NCI-H187 treated with DMSO at 0.1 percent for 48 hours (cell line): ENCODE measurements around the gene COG5.
"Not testable (repeated sequence)": the region's sequence is repeated elsewhere in the genome, so short reads cannot be mapped to it uniquely, and the experiment has no call there.

Source experiments
- DNase-seq: peaks from one replicate; lab custom pipeline; 2025; lab: John Stamatoyannopoulos, UW

Gene COG5

DNA sequence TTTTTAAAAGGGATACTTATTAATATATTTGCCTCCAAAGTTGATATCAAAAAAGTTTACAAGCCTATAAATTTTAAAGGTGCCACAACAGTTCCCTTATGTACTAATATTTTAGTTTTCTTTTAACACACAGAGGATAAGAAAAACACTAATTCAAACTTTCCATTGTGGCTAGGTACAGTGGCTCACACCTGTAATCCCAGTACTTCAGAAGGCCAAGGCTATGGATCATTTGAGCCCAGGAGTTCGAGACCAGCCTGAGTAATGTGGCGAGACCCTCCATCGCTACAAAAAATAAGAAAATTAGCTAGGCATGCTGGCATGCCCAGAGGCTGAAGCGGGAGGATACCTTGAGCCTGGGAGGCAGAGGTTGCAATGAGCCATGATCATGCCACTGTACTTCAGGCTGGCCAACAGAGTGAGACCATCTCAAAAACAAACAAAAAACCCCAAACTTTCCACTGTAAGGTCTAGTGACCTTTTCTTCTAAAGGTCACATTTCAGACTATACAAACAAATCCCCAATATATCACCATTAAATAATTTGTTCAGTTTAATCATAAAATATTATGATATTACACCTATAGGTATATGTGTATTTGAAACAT, 287.4 kb downstream of the COG5 start:
- DNase-seq = no peak

DNA sequence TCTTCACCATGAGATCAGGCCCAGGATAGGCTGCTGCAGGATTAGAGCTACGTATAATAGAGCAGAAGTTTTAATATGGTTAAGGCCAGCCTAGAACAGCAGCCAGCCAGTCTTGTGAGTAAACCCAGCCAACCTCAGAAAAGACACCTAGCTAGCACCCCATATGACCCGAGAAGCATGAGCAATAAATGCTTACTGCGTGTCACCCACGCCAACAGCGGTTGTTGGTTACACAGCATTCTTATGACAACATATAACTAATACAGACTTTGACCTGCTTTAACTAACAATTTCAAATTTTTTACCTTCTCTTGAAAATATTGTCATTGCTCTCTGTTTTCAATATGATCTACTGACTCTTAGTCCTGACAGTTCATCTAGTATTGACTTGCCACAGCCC, 289.2 kb downstream of the COG5 start:
- DNase-seq = no peak

- no peak for DNase-seq
Observed at GRCh38 chr7:107269790-107270189, 293.9 kb downstream of the COG5 start.

DNA sequence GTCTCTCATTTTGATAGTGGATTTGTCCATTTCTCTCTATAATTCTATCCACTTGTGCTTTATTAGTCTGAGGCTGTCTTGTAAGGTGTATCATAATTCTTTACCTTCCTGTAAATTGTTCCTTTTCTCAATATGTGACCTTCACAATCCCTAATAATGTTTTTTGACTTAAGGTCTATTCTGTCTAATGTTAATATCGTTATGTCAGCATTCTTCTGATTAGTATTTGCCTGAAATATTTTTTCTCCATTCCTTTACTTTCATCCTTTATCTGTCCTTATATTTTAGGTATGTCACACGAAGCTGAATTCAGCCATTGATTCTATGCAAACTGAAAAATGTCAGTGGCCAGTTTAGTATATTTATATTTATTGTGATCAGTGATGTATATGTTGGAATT, 295.1 kb downstream of the COG5 start:
- no peak for DNase-seq

GRCh38 chr7:107267138-107267537, 296.6 kb downstream of the COG5 start:
- no peak for DNase-seq

GRCh38 chr7:107264723-107265122, 299.0 kb downstream of the COG5 start:
- no peak for DNase-seq

GRCh38 chr7:107262857-107263256, 300.9 kb downstream of the COG5 start:
- DNase-seq = no peak

GRCh38 chr7:107258737-107259136, 305.0 kb downstream of the COG5 start:
- DNase-seq = no peak

DNA sequence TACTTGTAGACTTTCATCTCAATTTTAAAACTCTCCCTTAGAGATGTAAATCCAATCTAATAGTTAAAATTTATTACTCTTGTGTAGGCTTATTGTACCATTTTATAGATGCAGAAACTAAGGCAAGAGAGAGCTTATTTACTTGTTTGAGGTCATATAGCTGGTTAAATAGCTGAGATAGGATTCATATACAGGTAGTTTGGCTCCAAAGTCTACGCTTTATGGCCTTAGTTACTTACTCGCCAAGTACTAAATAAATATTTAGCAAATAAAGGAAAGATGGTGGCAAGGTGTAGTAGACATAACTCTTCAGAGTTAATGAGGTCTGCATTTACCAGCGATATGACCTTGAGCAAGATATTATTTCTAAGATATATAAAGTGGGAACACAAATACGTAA, 308.1 kb downstream of the COG5 start:
- DNase-seq = no peak

GRCh38 chr7:107254398-107254985, 309.2 kb downstream of the COG5 start:
- no peak for DNase-seq

DNA sequence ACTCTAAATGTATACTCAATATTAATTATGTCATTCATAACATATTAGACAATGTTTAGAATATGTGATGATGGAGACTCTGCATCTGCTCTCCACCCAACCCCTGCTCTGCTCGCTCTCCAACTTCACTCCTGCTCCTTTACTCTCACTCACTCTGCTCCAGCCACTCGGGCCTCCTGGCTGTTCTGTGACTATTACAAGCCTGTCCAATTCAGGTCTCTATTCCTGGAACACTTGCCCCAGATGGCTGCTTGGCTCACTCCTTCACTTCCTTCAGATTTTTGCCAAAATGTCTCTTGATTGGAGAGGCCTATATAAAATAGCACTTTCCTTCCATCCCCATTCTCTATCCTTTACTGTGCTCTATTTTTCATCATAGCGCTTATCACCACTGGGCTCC, 310.1 kb downstream of the COG5 start:
- DNase-seq = no peak

DNA sequence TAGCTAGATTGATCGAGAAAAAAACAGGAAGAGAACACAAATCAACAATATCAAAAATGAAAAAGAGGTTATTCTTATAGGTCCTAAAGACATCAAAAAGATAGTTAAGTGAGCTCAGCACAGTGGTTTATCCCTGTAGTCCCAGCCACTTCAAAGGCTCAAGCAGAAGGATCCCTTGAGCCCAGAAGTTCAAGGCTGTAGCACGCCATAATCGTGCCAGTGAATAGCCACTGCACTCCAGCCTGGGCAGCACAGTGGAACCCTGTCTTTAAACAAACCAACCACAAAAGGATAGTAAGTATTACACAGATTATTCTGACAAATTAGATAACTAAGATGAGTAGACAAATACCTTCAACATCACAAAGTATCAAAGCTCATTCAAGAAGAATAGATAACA, 311.8 kb downstream of the COG5 start:
- DNase-seq = no peak

GRCh38 chr7:107248551-107249316, 315.0 kb downstream of the COG5 start:
- no peak for DNase-seq

GRCh38 chr7:107246836-107247235, 316.9 kb downstream of the COG5 start:
- DNase-seq = not testable (repeated sequence)

GRCh38 chr7:107244613-107245012, 319.1 kb downstream of the COG5 start:
- no peak for DNase-seq

DNA sequence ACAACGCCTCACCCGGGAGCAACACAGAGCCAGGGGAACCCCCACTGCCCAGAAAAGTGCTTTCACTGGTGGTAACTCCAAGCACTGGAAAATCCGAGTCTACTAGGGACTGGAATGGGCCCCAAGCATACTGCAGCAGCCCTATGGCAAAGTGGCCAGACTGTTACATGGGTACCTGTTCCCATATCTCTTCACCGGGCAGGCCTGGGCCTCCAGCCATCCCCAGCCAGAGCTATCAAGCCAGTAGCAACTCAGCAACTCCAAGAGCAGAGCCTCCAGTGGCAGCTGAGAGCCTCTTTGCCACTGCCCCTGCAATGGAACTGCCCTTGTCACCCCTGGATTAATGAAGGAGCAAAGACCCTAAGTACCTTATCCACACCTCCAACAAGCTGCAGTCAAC, 321.5 kb downstream of the COG5 start:
- no peak for DNase-seq

DNA sequence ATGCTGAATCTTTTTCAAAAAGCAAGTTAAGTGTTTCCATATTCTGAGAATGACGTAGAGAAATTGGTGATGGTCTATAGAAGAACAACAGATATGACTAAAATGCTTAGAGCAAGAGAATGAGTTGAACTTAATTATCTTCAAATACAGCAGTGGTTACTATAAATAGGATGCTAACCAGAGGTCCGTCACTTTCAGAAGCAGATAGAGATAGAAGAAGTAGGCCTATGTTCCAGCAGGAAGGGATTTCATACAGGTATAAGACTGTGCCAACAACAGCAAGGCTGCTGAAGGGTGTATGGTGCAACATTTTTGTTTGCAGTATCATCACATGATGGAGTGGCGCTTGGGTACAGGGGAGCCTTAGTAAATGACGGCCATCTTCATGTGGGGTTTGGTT, 326.3 kb downstream of the COG5 start:
- no peak for DNase-seq

GRCh38 chr7:107236862-107237261, 326.9 kb downstream of the COG5 start:
- DNase-seq = no peak

- DNase-seq = no peak
Observed at GRCh38 chr7:107234436-107234835, 329.3 kb downstream of the COG5 start.

DNA sequence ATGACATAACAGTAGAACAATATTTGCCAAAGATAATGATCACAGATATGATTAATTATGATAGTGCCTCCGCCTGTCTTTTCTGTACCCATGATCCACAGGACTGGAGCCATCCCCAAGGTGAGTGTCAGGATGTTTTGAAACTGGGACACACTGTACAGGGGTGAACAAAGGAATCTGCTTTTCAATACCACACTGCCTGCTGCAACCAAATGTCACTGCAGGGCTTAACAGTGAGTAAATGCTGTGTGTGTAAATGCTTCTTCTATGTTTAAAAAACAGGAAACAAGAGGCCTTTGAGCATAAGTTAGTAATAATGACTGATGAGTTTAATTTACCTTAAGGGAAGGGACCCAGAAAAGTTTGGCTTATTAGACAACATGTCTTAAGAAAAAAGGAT, 329.7 kb downstream of the COG5 start:
- DNase-seq = no peak

GRCh38 chr7:107233174-107233573, 330.5 kb downstream of the COG5 start:
- no peak for DNase-seq

DNA sequence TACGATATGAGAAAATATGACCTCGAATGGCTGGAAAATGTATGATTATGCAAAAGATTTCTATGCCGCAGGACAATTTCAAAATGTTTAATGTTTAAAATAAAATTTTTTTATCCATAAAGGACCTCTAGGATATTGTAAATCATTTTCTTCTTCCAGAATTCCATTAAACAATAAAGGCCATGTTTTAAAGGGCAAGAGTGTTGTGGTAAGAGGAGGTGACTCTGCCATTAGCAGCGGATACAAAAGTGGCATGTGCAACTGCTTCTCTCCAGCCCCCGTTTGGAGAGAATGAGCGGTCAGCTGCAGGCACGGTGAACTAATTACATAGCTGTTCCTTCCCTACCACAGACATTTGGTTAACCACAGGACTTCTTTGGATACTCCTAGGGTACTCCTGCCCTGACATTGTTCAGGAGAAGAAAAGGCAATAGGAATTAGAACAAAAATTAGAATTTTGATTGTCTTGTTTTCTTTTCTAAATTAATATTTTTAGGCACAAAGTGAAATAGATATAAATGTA, 331.1 kb downstream of the COG5 start:
- DNase-seq = no peak

GRCh38 chr7:107230334-107230733, 333.4 kb downstream of the COG5 start:
- no peak for DNase-seq
